ENCODE measurements around the gene TBC1D2.
"Not testable (repeated sequence)": the region's sequence is repeated elsewhere in the genome, so short reads cannot be mapped to it uniquely, and the experiment has no call there.

Gene TBC1D2

GRCh38 chr9:98269652-98270051 lies 14.2 kb upstream of the TBC1D2 start:
- not testable (repeated sequence) for DNase-seq

GRCh38 chr9:98267556-98267955 lies 12.1 kb upstream of the TBC1D2 start:
- DNase-seq: not testable (repeated sequence)

DNA sequence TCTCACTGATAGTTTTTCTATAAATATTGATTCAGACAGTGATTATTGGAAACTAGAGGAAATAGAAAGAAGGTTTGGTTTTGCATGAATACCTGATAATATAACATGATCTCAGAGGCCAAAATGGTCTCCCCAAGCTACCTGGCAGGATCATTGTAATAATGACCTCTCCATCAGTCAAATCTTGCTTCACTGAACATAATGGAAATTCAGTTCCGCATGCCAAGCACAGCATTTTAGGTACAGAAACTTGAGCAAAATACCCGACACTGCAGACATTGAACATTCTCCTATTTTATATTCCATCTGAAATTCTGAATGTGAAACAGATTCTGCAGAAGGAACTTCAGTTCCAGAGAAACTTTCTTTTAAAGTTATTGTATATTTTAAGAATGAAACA lies 9.1 kb upstream of the TBC1D2 start:
- DNase-seq: no peak

DNA sequence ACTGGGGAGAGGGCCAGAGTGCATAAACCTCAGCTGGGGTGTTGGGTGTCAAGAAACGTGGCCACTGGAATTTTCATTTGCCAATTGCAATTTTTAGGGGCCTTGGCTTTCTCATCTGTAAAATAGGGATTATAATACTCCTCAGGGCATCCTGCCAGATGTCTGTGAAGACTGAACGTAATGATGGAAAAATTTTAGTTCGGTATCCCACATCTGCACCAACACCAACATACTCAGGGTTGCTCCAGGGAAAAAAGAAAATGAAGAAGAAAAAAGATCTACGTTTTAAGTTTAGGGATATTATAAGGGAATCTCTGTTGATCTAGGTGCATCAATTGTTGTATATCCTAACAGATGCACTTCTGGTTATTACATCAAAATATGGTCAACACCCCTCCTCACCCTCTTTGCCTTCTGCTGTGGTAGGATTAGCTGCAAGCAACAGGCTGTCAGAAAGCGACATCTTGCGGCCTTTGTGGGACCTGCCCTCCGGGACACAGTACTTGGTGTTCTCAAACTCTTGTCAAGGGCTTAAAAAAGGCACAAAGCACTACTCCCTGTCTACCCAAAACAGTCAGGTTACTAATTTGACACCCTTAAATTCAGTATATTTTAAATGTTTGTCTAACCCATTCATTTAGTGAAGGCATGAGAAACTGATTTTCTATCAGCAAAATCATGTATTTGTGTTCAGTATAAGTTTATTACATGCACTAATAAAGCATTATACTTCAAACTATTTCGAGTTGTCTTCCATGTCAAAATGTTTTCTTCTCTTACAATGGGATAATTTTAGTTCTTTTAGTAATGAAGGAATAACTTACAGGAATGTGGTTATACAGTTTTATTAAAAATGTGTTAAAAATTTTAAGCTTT lies 8.3 kb upstream of the TBC1D2 start:
- DNase-seq: peak; percentile 89

DNA sequence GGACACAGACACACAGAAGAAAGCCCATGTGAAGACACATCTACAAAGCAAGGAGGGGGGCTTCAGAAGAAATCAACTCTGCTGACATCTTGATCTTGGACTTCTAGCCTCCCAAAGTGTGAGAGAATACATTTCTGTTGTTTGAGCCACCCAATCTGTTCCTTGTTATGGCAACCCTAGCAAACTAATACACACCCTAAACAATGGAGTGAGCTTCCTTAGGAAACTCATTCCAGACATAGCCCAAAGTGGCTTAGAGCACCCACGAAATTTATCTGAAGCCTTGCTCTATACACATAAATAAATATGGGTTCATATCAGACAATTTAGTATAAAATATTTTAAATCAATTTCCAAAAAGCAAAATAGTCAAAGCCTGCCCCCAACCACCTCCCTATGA lies 7.6 kb upstream of the TBC1D2 start:
- no peak for DNase-seq

DNA sequence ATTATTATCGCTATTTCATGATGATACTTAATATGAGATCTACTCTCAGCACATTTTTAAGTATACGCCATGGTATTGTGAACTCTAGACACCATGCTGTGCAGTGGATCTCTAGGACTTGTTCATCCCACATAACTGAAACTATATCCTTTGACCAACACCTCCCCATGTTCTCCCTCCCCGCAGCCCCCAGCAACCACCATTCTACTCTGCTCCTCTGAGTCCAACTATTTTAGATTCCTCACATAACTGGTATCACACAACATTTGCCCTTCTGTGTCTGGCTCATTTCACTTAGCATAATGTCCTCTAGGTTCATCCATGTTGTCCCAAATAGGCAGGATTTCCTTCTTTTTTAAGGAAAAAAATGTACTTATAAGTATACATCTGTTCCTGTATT lies 6.6 kb upstream of the TBC1D2 start:
- DNase-seq: no peak

- no peak for DNase-seq
These were observed 5.2 kb upstream of the TBC1D2 start for GRCh38 chr9:98260635-98261034.

DNA sequence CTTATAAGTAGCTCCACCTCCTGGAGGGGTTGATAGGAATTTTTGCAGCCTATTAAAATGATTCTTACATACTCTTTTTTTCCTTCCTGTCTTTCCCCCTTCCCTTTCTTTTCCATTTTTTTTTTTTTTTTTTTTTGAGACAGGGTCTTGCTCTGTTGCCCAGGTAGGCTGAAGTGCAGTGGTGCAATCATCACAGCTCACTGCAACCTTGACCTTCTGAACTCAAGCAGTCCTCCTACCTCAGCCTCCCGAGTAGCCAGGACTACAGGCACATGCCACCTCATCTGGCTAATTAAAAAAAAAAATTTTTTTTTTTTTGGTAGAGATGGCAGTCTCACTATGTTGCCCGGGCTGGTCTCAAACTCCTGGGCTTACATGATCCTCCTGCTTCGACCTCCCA lies 4.3 kb upstream of the TBC1D2 start:
- DNase-seq: peak; percentile 5

GRCh38 chr9:98256756-98257155 lies 1.3 kb upstream of the TBC1D2 start:
- DNase-seq: peak; percentile 65

DNA sequence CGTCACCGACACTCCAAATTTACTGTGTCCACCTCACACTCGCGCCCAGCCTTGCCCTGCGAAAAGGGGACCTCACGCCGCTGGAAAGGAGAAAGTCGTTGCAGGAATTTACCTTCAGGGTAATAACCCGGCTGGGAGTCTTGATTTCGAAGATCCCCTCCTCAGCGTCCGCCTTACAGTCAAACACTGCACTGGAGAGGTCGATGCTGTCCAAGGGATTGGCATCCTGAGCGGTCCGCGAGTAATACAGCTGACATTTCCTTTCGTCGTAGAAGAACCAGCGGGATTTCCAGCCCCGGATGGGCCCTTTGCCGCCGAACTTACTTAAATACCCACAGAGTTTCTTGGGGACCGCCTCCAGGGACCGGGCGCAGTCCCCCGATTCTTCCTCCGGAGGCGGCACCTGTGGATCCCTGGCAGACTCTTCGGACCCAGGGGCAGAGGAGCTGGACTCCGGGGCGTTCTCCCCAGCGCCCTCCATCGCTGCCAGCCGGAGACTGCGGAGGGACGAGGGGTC lies 330 bp downstream of the TBC1D2 start:
- no peak for DNase-seq

GRCh38 chr9:98254228-98255060 lies 1.0 kb downstream of the TBC1D2 start:
- no peak for DNase-seq

DNA sequence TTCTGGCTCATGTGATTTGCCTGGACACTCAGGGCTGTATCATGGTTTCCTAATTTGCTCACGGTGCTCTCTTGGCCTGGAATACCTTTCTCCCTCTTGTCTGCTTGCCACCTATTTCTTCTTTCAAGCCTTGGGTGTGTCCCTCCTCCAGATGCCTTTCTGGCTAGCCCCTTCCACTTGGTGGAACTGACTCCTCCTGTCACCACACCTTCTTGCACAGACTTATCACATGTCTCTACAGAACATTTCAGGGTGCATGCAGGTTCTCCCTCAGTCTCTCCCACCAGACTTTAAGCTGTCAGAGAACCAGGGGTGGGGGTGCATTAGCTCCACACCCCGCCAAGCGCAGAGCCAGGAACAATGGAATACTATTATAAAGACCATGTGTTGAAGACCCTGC lies 1.9 kb downstream of the TBC1D2 start:
- no peak for DNase-seq

DNA sequence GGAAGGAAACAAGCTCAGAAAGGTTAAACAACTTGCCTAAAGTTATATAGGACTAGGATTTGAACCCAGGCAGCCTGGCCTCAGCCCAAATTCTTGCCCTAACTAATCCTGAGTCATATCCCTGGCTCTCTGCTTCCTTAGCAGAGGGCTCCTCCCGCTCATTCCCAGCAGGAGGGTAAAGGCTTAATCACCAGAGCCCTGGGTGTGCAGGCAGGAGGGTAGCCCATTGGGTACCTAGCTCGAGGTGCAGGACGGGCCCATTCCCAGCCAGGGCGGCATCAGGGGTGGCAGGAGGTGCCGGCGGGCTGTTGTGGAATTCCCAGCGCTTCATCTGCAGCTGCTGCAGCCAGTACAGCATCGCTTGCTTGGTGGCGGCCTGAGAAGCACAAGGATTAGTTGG lies 3.9 kb downstream of the TBC1D2 start:
- DNase-seq: no peak

GRCh38 chr9:98249771-98250170 lies 5.7 kb downstream of the TBC1D2 start:
- no peak for DNase-seq

- peak; percentile 62 for DNase-seq
These were observed 6.5 kb downstream of the TBC1D2 start for GRCh38 chr9:98248737-98249474.

DNA sequence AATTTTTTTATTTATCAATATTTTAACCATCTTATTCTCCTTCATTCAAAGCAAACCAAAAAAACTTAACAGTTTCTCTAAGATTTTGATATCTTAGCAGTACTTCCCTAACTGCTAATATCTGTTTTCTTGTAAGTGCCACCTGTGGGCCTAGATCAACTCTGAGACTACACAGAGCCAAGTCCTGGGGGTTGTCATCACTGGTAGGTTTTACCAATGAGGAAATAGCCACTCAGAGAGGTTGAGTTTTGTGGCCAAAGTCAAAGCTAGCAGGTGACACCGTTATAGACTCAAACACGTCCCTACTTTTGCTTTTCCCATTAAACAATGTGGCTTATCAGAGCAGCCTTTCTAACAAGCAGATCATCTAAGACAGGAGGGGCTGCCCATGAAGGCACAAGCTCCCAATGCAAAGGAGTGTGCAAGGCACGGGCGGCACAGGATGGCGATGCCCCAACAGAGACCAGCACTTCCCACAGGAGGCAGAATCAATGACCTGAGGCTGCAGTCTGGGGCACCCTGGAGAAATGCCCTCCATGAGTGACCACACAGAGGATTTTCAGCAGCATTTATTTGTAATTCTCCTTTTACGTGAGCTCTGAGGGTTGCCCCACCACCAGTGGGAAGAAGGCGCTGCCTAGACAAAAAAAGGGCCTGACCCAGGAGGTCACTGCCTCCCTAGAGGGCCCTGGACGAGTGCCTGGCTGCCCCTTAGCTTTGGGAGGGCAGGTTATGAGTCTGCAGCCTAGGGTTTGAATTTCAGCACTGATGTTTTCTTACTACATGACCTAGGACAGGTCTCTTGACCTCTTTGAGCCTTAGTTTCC lies 7.4 kb downstream of the TBC1D2 start:
- no peak for DNase-seq

- no peak for DNase-seq
These were observed 13.0 kb downstream of the TBC1D2 start for GRCh38 chr9:98242426-98242825.

- DNase-seq: peak; percentile 19
These were observed 13.8 kb downstream of the TBC1D2 start for GRCh38 chr9:98241357-98242300.

GRCh38 chr9:98240475-98240874 lies 15.0 kb downstream of the TBC1D2 start:
- DNase-seq: peak; percentile 87

- no peak for DNase-seq
These were observed 18.5 kb downstream of the TBC1D2 start for GRCh38 chr9:98236901-98237487.

DNA sequence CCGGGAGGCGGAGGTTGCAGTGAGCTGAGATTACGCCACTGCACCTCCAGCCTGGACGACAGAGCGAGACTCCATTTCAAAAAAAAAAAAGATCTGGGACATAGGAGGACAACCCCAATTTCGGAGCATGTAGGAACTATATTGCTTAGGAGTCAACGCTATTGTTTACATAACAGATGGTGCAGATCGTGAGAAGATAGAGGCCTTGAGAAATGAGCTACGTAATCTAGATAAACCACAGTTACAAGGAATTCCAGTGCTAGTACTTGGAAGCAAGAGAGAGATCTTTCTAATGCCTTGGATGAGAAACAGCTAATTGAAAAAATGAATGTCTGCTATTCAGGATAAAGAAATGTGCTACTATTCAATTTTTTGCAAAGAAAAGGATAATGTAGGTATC lies 20.3 kb downstream of the TBC1D2 start:
- no peak for DNase-seq

All from OCI-M1 (cell line).